ENCODE measurements around the gene IL7R.

Gene IL7R, protein sequence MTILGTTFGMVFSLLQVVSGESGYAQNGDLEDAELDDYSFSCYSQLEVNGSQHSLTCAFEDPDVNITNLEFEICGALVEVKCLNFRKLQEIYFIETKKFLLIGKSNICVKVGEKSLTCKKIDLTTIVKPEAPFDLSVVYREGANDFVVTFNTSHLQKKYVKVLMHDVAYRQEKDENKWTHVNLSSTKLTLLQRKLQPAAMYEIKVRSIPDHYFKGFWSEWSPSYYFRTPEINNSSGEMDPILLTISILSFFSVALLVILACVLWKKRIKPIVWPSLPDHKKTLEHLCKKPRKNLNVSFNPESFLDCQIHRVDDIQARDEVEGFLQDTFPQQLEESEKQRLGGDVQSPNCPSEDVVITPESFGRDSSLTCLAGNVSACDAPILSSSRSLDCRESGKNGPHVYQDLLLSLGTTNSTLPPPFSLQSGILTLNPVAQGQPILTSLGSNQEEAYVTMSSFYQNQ

DNA sequence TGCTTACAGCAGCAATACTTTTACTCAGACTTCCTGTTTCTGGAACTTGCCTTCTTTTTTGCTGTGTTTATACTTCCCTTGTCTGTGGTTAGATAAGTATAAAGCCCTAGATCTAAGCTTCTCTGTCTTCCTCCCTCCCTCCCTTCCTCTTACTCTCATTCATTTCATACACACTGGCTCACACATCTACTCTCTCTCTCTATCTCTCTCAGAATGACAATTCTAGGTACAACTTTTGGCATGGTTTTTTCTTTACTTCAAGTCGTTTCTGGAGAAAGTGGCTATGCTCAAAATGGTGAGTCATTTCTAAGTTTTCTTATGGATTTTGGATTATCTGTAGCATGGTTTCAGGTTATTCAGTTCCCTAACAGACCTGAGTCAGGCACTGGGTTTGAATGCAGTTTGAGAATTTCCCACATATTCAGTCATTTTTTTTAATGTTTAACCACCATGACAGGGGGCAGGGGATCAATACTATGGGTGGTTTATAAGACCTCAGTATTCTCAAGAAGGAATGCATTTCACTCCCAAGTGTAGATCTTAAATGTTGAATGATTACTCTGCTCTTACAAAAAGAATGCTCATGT, at the start of gene IL7R:
Gene IL7R (plus strand): TSS at position 127 of the 587 bp plus-strand sequence. CDS start 87 bp downstream, at position 214.
- FAIRE-seq = no peak
- TF ChIP-seq, protein P1, sequence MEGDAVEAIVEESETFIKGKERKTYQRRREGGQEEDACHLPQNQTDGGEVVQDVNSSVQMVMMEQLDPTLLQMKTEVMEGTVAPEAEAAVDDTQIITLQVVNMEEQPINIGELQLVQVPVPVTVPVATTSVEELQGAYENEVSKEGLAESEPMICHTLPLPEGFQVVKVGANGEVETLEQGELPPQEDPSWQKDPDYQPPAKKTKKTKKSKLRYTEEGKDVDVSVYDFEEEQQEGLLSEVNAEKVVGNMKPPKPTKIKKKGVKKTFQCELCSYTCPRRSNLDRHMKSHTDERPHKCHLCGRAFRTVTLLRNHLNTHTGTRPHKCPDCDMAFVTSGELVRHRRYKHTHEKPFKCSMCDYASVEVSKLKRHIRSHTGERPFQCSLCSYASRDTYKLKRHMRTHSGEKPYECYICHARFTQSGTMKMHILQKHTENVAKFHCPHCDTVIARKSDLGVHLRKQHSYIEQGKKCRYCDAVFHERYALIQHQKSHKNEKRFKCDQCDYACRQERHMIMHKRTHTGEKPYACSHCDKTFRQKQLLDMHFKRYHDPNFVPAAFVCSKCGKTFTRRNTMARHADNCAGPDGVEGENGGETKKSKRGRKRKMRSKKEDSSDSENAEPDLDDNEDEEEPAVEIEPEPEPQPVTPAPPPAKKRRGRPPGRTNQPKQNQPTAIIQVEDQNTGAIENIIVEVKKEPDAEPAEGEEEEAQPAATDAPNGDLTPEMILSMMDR (IDR thresholded peaks at IDR 0.05; ENCODE audit: insufficient read depth, missing control alignments) = no peak
- no peak for DNase-seq (ENCODE audit: insufficient read length, low spot score)

DNA sequence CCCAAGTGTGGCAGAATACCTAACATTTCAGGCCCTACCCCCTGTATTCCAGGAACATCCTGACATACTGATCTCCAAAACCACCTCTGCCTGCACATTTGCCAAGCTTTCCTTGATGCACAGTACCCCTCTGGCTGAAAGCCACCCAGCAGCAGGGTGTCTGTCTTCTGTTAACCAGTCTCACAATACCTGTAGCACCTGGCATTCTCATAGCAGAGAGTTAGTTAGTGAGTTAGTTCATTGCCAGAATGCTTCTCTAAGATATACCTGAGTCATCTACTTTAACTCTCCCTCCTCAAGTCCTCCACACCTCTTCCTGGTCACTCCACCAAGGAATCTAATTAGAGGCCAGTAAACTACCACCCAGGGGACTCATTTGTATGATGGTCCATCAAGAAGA, 46.1 kb upstream of the IL7R start:
- DNase-seq (ENCODE audit: insufficient read length, low spot score) = no peak
- TF ChIP-seq, protein P1 (IDR thresholded peaks at IDR 0.05; ENCODE audit: insufficient read depth, missing control alignments) = no peak
- no peak for FAIRE-seq

DNA sequence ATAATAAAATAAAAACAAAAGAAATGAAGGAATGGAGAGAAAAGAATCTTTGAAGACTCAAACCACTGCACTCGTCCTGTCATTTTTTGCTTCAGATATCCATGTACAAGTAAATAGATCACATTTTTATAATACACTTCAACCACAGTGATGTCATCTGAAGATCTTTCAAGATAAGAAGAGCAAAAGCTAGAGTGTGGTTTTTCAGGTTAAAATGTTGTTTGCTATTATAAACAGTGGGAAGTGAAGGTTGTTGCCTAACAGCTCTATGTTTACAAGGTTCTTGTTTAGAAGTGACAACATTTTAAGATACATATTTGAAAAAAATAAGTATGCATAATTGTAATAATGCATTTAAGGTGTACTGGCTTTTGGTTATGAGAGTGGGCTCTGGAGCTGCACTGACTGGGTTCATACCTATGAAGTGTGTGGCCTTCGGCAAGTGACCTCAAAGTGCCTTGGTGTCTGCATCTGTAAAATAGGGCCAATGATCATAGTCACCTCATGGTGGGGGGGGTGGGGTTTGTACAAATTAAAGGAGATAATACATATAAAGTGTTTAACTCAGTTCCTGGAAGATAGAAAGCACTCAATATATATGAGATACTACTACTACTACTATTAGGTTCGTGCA, 45.5 kb upstream of the IL7R start:
- FAIRE-seq = no peak

DNA sequence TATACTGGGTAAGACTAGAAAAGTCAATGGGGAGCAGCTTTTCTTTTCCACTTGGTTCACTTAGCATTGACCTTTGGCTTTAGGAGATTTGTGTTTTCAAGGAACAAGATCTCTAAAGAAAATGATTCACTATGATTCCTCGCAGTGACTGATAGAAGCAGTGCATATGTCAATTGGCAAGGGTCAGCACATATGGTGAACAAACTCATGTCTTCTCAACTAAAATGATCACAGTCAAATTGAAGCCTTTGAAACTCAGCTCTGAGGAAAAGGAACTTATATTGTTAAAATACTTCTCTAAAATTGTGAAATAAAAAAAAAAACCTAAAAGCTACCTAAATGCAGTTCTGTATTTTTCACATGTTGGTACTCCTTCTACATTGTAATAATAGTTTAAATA, 43.2 kb upstream of the IL7R start:
- FAIRE-seq = no peak
- no peak for DNase-seq (ENCODE audit: insufficient read length, low spot score)
- TF ChIP-seq, protein P1 (IDR thresholded peaks at IDR 0.05; ENCODE audit: insufficient read depth, missing control alignments) = no peak

More for the DNA sequence above, 45.5 kb upstream of the IL7R start:
- DNase-seq (ENCODE audit: insufficient read length, low spot score) = no peak
- TF ChIP-seq, protein P1 (IDR thresholded peaks at IDR 0.05; ENCODE audit: insufficient read depth, missing control alignments) = no peak

DNA sequence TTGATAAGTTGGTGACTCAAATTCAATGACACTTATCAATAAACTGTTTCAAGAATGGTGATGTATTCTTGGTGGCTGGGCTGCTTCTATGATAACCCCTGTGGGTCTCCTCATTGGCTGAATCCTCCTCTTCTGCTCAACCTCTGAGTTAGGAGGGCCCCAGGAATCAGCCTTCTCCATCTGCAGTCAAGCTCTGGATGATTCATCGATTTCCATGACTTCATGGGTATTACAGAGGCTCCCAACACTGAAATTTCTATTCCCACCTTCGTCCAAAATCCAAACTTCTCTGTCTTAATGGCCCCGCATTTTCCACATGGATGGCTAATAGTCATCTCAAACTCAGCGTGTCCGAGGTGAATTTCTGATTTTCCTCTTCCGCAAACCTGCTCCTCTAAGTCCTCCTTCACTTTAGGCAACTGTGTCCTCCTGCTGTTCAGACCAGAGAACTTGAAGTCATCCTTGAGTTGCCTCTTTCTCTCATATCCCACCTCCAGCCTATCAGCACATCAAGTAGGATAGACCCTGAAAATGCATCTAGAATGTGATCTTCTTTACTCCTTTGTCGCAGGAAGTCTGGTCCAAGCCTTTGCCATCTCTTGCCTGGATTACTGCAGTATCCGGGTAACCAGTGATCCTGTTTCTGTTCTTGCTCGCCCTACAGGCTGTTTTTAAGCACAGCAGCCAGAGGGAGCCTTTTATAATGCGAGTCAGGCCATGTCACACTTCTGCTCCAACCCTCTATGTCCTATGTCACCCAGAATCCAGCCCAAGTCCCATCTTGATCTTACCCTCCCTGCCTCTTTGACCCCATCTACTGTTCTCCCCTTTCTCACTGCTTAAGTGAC, 41.4 kb upstream of the IL7R start:
- FAIRE-seq (no peak), DNase-seq (ENCODE audit: insufficient read length, low spot score) (no peak)
- TF ChIP-seq, protein P1 (IDR thresholded peaks at IDR 0.05; ENCODE audit: insufficient read depth, missing control alignments) = peak; percentile 34

DNA sequence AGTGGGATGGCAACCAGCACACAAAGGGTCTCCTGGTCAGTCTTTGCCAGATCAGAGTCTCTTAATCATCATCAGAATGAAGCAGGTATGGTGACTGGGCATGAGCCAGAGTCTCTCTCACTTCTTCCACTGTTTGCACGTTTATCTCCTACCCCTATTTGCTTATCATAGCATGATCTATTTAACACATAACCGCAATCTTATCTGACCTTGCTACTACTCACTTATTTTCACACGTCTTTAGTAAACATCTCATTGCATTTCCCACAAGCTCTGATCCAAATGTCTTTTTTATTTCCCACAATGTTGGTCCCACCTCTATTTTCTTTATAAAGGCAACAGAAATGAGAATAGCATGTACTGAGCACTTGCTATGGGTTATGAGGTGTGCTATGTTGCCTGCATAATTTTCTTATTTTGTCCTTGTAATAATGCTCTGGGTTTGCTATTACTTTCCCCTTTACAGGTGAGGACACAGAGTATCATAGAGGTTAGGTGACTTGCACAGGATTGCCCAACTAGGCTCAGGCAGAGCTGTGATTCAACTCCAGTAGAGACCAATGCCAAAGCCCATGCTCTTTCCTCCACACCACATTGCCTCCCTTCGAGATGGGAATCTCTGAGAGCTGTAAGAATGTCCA, 39.7 kb upstream of the IL7R start:
- DNase-seq (ENCODE audit: insufficient read length, low spot score) = no peak
- TF ChIP-seq, protein P1 (IDR thresholded peaks at IDR 0.05; ENCODE audit: insufficient read depth, missing control alignments) = no peak
- no peak for FAIRE-seq

All from D721Med (cell line).